Measurements from ENCODE around the gene CTSF. TPM values are rescaled to one million over a fixed set of nuclear protein-coding genes. Genes with fewer than 3 reads are reported as not detected.

CTSF gene
- total RNA-seq, 4 donors from 2014 or later: 5.4 to 24.3 (median 21.8) TPM

GRCh38 chr11:66523611-66524010, 44.8 kb downstream of the CTSF start:
- H3K4me1 ChIP-seq: no peaks in the 10 kb centered on the region

More at GRCh38 chr11:66523611-66524010, 44.8 kb downstream of the CTSF start:
- no peak overlapping the region for H3K4me3 ChIP-seq
- H3K9me3 ChIP-seq: no peaks in the 10 kb centered on the region
- no peak for DNase-seq
- no peak overlapping the region for H3K27ac ChIP-seq
- TF ChIP-seq CTCF (IDR thresholded peaks at IDR 0.05) (no peak), POLR2A (IDR thresholded peaks at IDR 0.05) (no peak)
- no peaks in the 10 kb centered on the region for H3K27me3 ChIP-seq
- peaks cover 0 to 59% (median 0%) of the 10 kb centered on the region in 3 donors for H3K36me3 ChIP-seq

Small RNA genes within 50 kb of the gene (small RNA-seq; reads per million reads assigned to genes)
- 0 reads per million in 2 donors for gene RNU4-39P

Other genes starting within 250 kb of the CTSF start
- 10 to 100 TPM in 2 of 4 donors, 1 to 10 TPM in 2; 4.1 to 18.9 (median 10.8) TPM for gene RIN1, start 232.2 kb downstream of the CTSF start, total RNA-seq
- gene BRMS1, start 223.5 kb downstream of the CTSF start, total RNA-seq: 10 to 100 TPM; 36.9 to 63.5 (median 50.3) TPM
- 10 to 100 TPM in 3 of 4 donors, 1 to 10 TPM in 1; 1.7 to 21.9 (median 18.8) TPM for gene B4GAT1, start 221.0 kb downstream of the CTSF start, total RNA-seq
- 10 to 100 TPM in 3 of 4 donors, 1 to 10 TPM in 1; 7.4 to 21.6 (median 17.1) TPM for gene SLC29A2, start 196.8 kb downstream of the CTSF start, total RNA-seq
- gene NPAS4, start 147.6 kb downstream of the CTSF start, total RNA-seq: not detected
- 10 to 100 TPM; 24.7 to 34.9 (median 28.9) TPM for gene MRPL11, start 129.8 kb downstream of the CTSF start, total RNA-seq
- gene PELI3, start 101.7 kb downstream of the CTSF start, total RNA-seq: 10 to 100 TPM in 2 of 4 donors, 1 to 10 TPM in 2; 5.6 to 11.6 (median 10.0) TPM
- gene DPP3, start 88.2 kb downstream of the CTSF start, total RNA-seq: 10 to 100 TPM; 58.3 to 66.8 (median 63.2) TPM
- gene BBS1, start 58.0 kb downstream of the CTSF start, total RNA-seq: 100 to 1,000 TPM in 1 of 4 donors, 10 to 100 TPM in 3; 25.6 to 167 (median 73.4) TPM
- gene ZDHHC24, start 22.6 kb downstream of the CTSF start, total RNA-seq: 10 to 100 TPM in 3 of 4 donors, 1 to 10 TPM in 1; 9.1 to 29.3 (median 15.3) TPM
- not detected for gene ACTN3, start 21.7 kb downstream of the CTSF start, total RNA-seq
- gene CCDC87, start 24.5 kb upstream of the CTSF start, total RNA-seq: under 1 TPM in 2 of 4 donors, not detected in 2; 0.35 to 0.38 TPM
- gene CCS, start 24.6 kb upstream of the CTSF start, total RNA-seq: 10 to 100 TPM; 30.6 to 70.1 (median 47.2) TPM
- gene RBM14, start 48.0 kb upstream of the CTSF start, total RNA-seq: 10 to 100 TPM; 56.7 to 91.4 (median 74.6) TPM
- gene RBM4, start 70.1 kb upstream of the CTSF start, total RNA-seq: 10 to 100 TPM; 64.6 to 90.8 (median 75.3) TPM
- 10 to 100 TPM; 15.2 to 33.0 (median 21.7) TPM for gene RBM4B, start 109.3 kb upstream of the CTSF start, total RNA-seq
- gene SPTBN2, start 160.6 kb upstream of the CTSF start, total RNA-seq: 10 to 100 TPM in 2 of 4 donors, 1 to 10 TPM in 2; 1.7 to 23.1 (median 6.0) TPM